GM18508 (cell line): ENCODE data around the gene SPCS3.
"Not testable (repeated sequence)": the region's sequence is repeated elsewhere in the genome, so short reads cannot be mapped to it uniquely, and the experiment has no call there.

Source experiments
- ATAC-seq: cut with Tn5 transposase; IDR thresholded peaks from one replicate; pipeline ENCODE4 v1.9.1; 2021; ENCODE audit warnings: moderate number of reproducible peaks; ENCODE audit not compliant: insufficient read depth, unreplicated experiment

The SPCS3 gene

DNA sequence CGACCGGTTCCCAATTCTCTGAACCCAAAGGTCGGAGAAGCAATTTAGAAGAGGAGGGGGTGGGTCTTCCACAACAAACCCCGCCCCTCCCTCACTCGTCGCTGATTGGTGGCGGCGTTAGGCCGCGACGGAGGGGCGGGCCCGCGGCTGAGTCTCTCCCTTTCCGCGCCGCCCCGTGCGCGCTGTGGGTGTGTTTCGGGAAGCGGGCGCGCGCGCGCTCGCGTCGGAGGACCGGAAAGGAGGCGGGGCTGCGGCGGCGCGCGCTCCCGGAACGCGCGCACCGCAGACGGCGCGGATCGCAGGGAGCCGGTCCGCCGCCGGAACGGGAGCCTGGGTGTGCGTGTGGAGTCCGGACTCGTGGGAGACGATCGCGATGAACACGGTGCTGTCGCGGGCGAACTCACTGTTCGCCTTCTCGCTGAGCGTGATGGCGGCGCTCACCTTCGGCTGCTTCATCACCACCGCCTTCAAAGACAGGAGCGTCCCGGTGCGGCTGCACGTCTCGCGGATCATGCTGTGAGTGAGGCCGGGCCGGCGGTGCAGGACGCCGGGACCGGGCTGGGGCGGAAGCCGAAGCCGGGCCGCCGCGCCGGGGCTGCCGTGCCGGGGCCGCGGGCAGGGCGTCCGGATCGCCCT is at the start of gene SPCS3:
Gene SPCS3 (plus strand): TSS at position 263 of the 636 bp plus-strand sequence. CDS start 111 bp downstream, at position 374.
- ATAC-seq, result peak; percentile 61

DNA sequence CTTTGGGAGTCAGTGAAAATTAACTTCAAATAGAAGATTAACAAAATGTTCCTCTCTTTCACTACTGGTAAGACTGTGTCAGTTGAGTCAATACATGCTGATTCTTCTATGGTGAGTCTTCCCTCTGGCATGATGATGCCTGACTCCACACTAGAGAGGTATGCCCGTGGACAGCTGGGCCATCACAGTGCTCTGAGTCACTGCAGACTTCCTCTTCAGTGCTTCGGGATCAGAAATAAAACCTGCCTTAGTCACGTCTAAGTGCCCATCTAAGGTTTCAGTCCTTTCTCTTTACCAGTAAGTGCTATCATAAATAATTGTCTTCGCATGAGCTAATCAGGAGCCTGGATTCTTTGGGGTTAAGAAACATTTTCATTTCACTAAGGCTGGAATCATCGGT is 49.1 kb upstream of the SPCS3 start:
- no peak for ATAC-seq

GRCh38 chr4:176271749-176272148 is 48.0 kb upstream of the SPCS3 start:
- no peak for ATAC-seq

DNA sequence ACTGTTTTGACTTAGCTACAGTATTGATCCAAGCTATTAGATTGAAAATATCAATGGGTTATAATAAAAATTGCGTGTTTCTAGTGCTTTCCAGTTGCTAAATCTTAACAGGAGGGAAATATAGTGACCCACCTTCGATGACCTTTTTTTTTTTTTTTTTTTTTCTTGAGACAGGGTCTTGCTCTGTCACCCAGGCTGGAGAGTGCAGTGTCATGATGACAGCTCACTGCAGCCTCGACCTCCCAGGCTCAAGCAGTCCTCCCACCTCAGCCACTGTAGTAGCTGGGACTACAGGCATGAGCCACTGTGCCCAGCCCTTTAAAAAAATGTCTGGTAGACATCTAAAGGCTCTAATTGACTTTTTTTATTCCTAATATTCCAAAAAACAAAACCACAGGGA is 47.0 kb upstream of the SPCS3 start:
- no peak for ATAC-seq

GRCh38 chr4:176273736-176274135 is 46.0 kb upstream of the SPCS3 start:
- ATAC-seq, result no peak

DNA sequence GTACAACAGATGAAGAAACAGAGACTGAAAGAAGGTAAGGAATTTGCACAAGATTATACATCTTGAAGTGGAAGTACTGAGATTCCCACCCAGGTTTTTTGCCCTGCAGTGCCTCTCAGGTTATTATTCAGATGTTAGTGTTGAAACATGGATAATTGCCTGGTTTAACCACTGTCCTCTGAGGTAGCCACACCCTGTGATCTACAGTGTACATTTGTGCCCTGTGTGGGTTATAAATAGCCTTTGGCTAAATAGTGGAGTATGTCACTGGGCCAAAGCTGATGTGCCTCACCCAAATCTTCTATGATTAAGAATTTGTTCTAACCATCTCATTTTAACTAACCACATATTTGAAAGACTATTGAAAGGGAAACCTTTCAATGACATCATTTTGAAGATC is 45.3 kb upstream of the SPCS3 start:
- no peak for ATAC-seq

DNA sequence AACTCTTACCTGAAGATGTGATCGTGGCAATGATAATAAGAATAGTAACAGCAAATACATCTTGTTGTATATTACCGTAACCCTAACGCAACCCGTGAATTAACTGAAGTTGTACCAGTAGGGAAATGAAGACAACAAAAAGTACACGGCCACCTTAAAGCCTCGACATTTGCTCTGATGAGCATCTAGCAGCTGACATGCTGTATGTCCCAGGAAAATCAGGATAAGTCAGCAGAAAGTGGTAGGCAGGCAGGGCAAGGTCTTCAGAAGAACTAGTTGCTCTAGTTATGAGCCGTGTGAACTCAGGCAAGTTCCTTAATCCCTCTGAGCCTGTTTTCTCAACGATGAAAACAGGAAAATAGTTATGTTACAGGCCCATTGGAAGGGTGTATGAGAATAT is 43.1 kb upstream of the SPCS3 start:
- ATAC-seq, result no peak

DNA sequence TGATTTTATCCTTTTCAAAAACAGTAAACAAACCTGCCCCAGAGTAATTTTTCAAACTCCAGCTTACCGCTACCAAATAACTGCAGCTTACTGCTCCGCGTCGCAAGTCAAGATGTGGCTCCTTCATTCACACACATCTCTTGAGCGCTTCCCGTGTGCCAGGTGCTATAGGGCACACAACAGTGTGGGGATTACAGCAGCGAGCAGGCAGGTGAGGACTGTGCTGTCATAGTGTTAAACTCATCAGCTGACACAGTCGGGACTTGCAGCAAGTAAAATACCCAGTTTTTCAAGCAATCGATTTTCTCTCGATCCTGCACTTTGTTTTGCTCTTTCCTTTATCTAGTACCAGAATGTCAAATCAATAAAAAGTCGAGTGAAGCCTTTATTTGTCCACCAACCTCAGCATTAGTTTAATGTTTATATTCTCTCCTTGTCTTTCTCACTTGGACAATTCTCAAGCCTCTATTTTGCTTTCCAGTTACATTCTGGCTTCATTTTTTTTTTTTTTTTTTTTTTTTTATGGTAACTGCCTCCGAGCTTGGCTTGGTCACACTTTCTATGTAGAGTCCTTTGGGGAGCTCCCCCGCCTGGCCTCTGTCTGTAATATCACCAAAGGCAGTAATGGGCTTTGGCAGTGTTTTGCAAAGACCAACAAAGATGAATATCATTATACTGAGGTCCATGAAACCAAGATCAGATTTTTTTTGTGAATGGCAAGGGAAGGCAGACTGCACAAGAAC is 42.4 kb upstream of the SPCS3 start:
- ATAC-seq, result peak; percentile 55

DNA sequence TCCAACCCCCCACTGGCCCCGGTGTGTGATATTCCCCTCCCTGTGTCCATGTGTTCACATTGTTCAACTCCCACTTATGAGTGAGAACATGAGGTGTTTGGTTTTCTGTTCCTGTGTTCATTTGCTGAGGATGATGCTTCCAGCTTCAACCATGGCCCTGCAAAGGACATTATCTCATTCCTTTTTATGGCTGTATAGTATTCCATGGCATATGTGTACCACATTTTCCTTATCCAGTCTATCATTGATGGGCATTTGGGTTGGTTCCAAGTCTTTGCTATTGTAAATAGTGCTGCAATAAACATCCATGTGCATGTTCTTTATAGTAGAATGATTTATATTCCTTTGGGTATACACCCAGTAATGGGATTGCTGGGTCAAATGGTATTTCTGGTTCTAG is 40.2 kb upstream of the SPCS3 start:
- ATAC-seq, result not testable (repeated sequence)

DNA sequence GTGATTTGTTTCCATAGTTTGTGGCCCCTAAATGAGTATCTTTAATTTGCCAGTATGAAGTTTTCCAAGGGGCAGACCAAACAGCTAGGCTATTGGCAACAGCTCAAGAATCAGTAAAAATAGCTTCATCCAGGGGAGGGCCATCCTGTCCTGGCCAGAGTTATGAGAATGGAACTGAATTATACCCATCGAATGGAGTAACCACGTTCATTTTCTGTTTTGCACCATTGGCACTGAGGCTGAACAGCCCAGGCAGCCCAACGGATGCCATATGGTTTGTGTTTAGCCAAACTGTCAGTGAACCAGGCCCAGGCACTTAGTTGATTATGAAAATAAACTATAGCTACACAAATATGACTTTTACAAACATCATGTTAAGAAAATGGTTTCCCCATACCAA is 33.0 kb upstream of the SPCS3 start:
- no peak for ATAC-seq

DNA sequence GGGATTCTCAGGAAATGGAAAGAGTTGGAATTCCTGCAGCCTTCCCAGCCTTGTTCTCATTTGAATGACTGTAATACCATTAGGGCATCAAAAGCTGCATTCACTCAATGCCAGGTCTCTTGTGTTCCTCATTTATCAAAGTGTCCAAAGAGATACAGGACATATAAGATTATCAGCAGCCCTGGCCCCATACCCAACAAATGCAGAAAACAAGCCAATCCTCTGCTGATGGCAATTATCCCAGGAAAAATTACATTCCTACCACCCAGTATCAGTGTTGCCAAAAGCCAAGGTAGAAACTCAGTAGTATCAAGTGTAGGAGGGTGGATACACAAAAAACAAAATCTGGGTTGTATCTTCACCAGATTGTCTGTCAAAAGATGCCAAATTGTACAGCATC is 32.2 kb upstream of the SPCS3 start:
- ATAC-seq, result no peak

DNA sequence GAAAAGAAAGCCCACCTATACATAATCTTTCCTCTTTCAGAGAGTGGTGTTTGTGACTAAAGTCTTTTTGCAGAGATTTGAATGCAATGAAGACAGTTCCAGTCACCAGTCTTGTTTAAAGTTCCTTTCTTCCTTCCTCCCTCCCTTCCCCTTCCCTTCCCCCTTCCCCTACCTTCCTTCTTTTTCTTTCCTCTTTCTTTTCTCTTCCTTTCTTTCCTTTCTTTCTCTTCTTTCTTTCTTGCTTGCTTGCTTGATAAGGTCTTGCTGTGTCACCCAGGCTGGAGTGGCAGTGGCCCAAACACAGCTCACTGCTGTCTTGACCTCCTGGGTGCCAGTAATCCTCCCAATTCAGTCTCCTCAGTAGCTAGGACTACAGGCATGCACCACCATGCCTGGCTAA is 31.7 kb upstream of the SPCS3 start:
- ATAC-seq, result no peak

DNA sequence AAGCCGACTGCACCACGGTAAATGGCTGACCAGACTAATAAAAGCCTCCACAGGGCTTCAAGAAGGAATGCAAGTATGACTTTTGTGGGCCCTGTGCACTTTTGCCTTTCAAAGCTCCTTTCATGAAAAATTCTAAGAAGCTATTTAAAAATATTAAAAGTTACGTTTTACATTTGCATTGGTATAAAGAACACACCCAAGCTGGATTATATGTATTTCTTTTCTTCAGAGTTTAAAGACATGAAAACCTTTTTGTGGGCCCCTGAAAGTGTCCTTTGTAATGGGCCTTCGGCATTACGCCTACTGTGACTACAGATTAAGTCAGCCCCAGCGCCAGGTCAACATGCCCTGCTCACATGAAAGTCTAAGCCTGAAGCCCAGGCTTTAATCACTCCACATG is 30.2 kb upstream of the SPCS3 start:
- no peak for ATAC-seq

GRCh38 chr4:176290520-176290919 is 29.2 kb upstream of the SPCS3 start:
- no peak for ATAC-seq

DNA sequence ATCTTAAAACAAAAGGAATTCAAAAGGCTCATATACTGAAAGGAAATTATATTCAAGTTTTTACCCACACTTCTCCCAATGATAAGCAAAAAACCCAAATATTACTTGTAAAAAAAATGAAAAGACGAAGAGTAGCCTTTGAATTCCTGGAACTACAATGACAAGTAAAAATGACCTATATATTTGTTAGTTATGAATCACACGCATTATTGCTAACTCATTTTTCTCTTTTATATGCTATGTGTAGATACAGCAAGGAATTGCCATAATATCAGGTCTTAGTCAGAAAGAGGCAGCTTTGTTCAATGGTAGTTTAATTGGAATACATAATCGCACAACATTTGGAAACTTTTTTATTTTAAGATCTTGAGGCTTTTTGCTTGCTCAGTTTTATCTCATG is 28.0 kb upstream of the SPCS3 start:
- no peak for ATAC-seq

- no peak for ATAC-seq
These were observed 26.8 kb upstream of the SPCS3 start for GRCh38 chr4:176292920-176293319.

GRCh38 chr4:176293660-176294059 is 26.1 kb upstream of the SPCS3 start:
- ATAC-seq, result no peak

GRCh38 chr4:176295907-176296306 is 23.9 kb upstream of the SPCS3 start:
- ATAC-seq, result not testable (repeated sequence)

- no peak for ATAC-seq
These were observed 21.1 kb upstream of the SPCS3 start for GRCh38 chr4:176298664-176299063.

- ATAC-seq, result no peak
These were observed 19.7 kb upstream of the SPCS3 start for GRCh38 chr4:176300036-176300435.

DNA sequence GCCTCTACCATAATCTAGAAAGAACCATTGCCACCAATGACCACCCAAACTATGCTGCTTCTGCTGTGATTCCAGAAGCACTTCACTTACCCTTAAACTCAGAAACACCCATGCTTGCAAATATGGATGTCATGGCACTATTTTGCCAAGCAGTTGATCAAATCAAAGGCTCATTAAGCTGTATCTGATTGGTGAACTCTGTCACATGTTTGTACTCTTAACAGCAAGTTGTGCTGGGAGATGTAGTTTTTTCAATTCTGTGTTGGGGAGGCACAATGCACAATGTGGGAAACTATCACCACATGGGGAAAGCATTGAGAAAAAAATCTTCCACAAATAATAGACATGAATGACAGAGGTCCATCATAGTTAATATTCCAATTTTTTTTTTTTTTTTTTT is 19.2 kb upstream of the SPCS3 start:
- no peak for ATAC-seq
